Femur (tissue), 1 donor: Measurements from ENCODE around the gene LYPD1.

Experiments used
- DNase-seq: peaks from one replicate; pipeline ENCODE4 v3.0.0-alpha.2; 2017

Gene LYPD1

GRCh38 chr2:132668189-132668823 is 1.7 kb downstream of the LYPD1 start:
- peak; percentile 31 for DNase-seq

GRCh38 chr2:132667706-132668105 is 2.3 kb downstream of the LYPD1 start:
- no peak for DNase-seq

DNA sequence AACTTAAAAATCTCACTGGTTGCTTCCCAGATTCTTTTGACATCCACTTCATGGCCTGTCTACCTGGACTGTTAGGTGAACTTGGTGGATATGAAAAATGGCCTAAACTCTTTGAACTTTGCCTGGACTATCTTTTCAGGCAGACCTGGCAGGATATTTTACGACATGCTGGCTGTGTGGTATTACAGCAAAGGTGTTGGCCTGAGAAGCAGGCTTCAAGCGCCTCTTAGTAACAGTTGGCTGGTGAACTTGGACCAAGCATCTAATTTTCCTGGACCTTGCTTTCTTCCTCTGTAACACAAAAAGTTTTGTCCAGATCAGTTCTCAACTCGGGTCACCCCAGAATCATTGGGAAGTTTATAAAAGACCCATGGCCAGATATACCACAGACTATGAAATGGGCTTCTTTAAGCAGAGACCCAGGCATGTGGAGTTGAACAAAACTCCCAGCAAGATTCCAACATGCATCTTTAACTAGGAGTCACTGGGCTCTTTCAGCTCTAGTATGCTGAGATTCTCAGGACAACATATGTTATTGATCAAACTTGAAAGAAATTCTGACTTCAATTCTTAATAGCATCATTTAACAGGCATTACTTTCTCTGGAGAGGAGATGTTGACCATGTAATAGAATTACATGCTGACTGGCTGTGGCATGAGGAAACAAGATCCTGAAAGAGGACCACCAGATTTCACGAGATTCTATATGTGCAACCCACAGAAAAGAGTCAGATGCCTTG is 4.4 kb downstream of the LYPD1 start:
- no peak for DNase-seq

DNA sequence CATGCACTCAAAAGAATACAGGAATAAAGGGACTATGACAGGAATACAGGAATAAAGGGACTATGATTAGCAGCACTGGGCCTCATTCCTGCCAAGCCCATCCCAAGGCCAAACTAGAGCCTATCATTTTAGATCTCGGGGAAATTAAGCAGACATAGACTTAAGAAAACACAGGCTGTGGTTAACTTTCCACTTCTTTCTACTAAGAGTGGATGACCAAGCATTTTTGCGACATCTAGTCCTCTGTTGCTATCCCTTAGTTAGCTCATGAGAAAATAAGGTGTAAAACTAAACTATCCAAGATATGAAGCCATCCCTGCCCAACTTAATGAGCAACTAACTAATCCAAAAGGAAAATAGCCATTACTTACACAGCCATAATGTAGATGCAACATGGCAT is 5.9 kb downstream of the LYPD1 start:
- no peak for DNase-seq

- DNase-seq, result no peak
Measured at GRCh38 chr2:132662732-132663131, 7.3 kb downstream of the LYPD1 start.

DNA sequence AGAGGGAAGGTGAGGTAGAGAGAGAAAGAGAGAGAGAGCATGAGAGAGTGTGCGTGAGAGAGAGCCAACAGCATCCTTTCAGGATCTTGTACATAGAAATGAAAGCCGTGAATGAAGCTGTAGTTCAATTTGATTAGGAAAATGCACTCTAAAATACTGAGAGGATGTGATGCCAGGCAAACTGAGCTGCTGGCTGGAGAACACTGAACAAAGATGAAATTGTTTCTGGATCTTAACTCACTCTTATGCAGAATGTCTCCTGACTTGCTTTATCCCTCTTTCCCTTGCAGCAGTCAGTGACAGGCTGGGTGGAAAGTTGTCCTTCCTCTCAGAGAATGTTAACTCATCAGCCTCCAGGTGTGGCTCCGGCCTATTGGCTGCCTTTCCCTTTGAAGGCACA is 10.7 kb downstream of the LYPD1 start:
- DNase-seq, result no peak

GRCh38 chr2:132656266-132656975 is 13.6 kb downstream of the LYPD1 start:
- no peak for DNase-seq

GRCh38 chr2:132654968-132655367 is 15.0 kb downstream of the LYPD1 start:
- DNase-seq, result no peak

GRCh38 chr2:132654335-132654734 is 15.7 kb downstream of the LYPD1 start:
- DNase-seq, result no peak

- no peak for DNase-seq
Measured at GRCh38 chr2:132652474-132652873, 17.5 kb downstream of the LYPD1 start.

DNA sequence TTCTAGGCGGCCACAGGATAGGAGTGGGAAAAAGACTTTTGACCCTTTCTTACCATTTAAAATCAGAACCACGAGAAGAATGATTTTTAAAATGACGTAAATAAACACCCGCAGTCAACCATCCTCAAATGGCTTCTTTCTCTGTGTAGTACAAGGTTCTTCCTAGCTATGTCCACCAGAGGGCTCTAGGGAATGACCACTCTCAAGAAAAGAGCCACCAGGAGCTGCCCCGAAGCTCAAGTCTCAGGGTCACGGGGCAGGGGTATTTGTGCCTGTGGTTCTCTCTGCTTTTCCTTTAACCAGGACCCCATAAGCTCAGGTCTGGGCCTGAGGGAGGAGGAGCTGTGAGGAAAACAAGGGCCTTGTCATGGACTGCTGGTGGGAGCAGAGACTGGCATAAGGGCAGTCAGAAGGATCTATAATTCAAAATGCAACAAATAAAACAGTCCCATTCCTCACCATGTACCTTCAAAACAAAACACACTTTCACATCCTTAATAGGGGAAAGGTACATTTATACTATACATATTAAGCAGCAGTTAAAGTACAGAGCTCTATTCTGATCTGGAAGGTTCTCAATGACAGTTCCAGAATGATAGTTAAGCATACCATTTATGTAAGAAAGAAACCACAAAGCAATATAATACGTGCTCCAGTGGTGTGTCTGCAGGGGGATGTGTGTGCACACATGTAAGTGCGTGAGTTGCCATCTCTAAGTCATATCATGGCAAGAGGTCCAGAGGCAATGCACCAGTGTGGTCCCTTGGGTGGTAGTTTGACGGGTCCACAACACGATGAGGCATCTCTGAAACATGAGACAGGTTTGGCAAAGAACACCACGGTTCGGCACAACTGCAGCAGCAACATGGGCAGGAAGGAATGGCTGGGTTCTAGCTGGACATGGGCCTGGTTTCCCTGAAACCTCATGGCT is 18.6 kb downstream of the LYPD1 start:
- DNase-seq, result no peak

DNA sequence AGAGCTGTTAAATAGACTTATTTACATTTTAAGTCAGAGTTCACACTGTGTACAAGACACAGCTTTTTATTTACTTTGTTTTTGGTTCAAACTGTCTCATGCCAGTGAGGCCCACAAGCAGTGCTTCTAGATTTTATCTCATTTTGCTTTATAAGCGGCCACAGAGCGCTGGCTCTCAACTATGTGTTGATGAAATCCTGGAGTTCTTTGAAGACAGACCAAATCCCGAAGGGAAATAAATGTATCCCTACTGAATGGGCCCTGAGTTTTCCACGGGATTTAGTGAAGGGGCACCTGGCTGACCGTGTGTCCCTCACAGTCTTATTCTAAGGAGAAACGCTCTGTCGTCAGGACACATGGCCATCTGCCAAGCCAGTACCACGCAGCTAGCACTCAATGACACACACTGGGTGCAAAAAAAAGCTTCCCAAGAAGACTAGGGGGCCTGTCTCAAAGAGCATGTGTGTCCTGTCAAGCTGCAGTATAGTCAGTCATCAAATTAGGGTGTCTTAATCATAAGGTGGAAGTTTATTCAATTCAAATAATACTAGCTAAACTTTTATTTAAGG is 23.4 kb downstream of the LYPD1 start:
- no peak for DNase-seq

- peak; percentile 35 for DNase-seq
Measured at GRCh38 chr2:132645722-132646539, 24.1 kb downstream of the LYPD1 start.

GRCh38 chr2:132645176-132645575 is 24.8 kb downstream of the LYPD1 start:
- DNase-seq, result no peak

GRCh38 chr2:132642415-132642814 is 27.6 kb downstream of the LYPD1 start:
- no peak for DNase-seq

- DNase-seq, result no peak
Measured at GRCh38 chr2:132641819-132642218, 28.2 kb downstream of the LYPD1 start.

GRCh38 chr2:132640116-132640515 is 29.9 kb downstream of the LYPD1 start:
- DNase-seq, result no peak

GRCh38 chr2:132638313-132639040 is 31.5 kb downstream of the LYPD1 start:
- no peak for DNase-seq

- no peak for DNase-seq
Measured at GRCh38 chr2:132636346-132636745, 33.7 kb downstream of the LYPD1 start.

GRCh38 chr2:132633635-132634034 is 36.4 kb downstream of the LYPD1 start:
- no peak for DNase-seq
